Bone marrow (tissue), 2 donors: Measurements from ENCODE around the gene SLC4A7.
"Not testable (repeated sequence)": the region's sequence is repeated elsewhere in the genome, so short reads cannot be mapped to it uniquely, and the experiment has no call there.

Source experiments
- DNase-seq, 2 donors: peaks; one replicate each; lab custom pipeline; 2025; lab: John Stamatoyannopoulos, UW

The SLC4A7 gene

GRCh38 chr3:27484015-27484844, at the start of gene SLC4A7:
SLC4A7 (minus strand) TSS chr3:27484384; CDS start chr3:27484126, 258 bp downstream.
- peak; percentile 84 to 90 for DNase-seq

- DNase-seq: no peak
Observed at GRCh38 chr3:27533261-27533607, 49.0 kb upstream of the SLC4A7 start.

GRCh38 chr3:27532426-27533260, 48.5 kb upstream of the SLC4A7 start:
- DNase-seq: no peak

- DNase-seq: not testable (repeated sequence)
Observed at GRCh38 chr3:27531193-27531751, 47.1 kb upstream of the SLC4A7 start.

- no peak for DNase-seq
Observed at GRCh38 chr3:27528791-27529190, 44.6 kb upstream of the SLC4A7 start.

- no peak for DNase-seq
Observed at GRCh38 chr3:27526614-27527315, 42.6 kb upstream of the SLC4A7 start.

- DNase-seq: no peak
Observed at GRCh38 chr3:27521872-27522265, 37.7 kb upstream of the SLC4A7 start.

GRCh38 chr3:27521179-27521871, 37.1 kb upstream of the SLC4A7 start:
- DNase-seq: no peak

- no peak for DNase-seq
Observed at GRCh38 chr3:27511724-27512422, 27.7 kb upstream of the SLC4A7 start.

- no peak for DNase-seq
Observed at GRCh38 chr3:27509376-27509775, 25.2 kb upstream of the SLC4A7 start.

- no peak for DNase-seq
Observed at GRCh38 chr3:27508424-27508823, 24.2 kb upstream of the SLC4A7 start.

GRCh38 chr3:27507515-27508266, 23.5 kb upstream of the SLC4A7 start:
- no peak for DNase-seq

- DNase-seq: no peak
Observed at GRCh38 chr3:27507111-27507510, 22.9 kb upstream of the SLC4A7 start.

- no peak for DNase-seq
Observed at GRCh38 chr3:27504749-27505148, 20.6 kb upstream of the SLC4A7 start.

- DNase-seq: no peak
Observed at GRCh38 chr3:27503526-27503925, 19.3 kb upstream of the SLC4A7 start.

GRCh38 chr3:27501759-27502158, 17.6 kb upstream of the SLC4A7 start:
- no peak for DNase-seq

GRCh38 chr3:27500986-27501385, 16.8 kb upstream of the SLC4A7 start:
- no peak for DNase-seq

- no peak for DNase-seq
Observed at GRCh38 chr3:27500035-27500434, 15.9 kb upstream of the SLC4A7 start.

GRCh38 chr3:27494784-27495183, 10.6 kb upstream of the SLC4A7 start:
- no peak for DNase-seq

- no peak for DNase-seq
Observed at GRCh38 chr3:27488821-27489220, 4.6 kb upstream of the SLC4A7 start.
